Ovary (tissue), 9 donors: ENCODE measurements around the gene PLCB2. TPM values are rescaled to one million over a fixed set of nuclear protein-coding genes. Genes with fewer than 3 reads are reported as not detected.

Experiments used
- DNase-seq, 5 donors: peaks; one replicate each; pipeline ENCODE4 v3.0.0-alpha.2; 2019 to 2020
- H3K27ac ChIP-seq, 2 donors: fragments of 200-600 bp; one replicate each; pipeline versions ENCODE4 v1.5.1 to v1.8.0; 2019 to 2022
- H3K27me3 ChIP-seq: fragments of 200-600 bp; one replicate; pipeline ENCODE4 v1.8.0; 2022
- H3K36me3 ChIP-seq: fragments of 200-600 bp; sonication (generic); one replicate; pipeline ENCODE4 v1.5.1; 2019
- H3K4me1 ChIP-seq: one replicate; pipeline ENCODE4 v1.8.1; 2013; ENCODE audit warnings: mild to moderate bottlenecking, moderate library complexity; ENCODE audit not compliant: insufficient read depth
- H3K4me3 ChIP-seq: fragments of 200-600 bp; sonication (generic); one replicate; pipeline ENCODE4 v1.5.1; 2017
- H3K9me3 ChIP-seq, 2 donors: fragments of 200-600 bp in 1 of 2; sonication (generic) in 1 of 2; one replicate each; pipeline versions ENCODE4 v1.5.1 to v1.8.1; 2013 to 2019; ENCODE audit warnings: mild to moderate bottlenecking in 1 of 2, moderate library complexity in 1 of 2
- EP300 ChIP-seq: sonication (generic); formaldehyde crosslinking; IDR thresholded peaks from one replicate; pipeline ENCODE4 v1.6.1; 2017; ENCODE audit warnings: antibody characterized with exemption
- POLR2A ChIP-seq: fragments of 450-650 bp; IDR thresholded peaks from one replicate; pipeline ENCODE4 v1.6.1; 2017; ENCODE audit warnings: antibody characterized with exemption, mild to moderate bottlenecking, moderate library complexity
- WGBS, 3 donors: extraction: QIAGEN DNeasy Blood & Tissue Kit in 1 of 3; methylation state at CpG; one replicate each; pipeline versions ENCODE4 v1.1.5 to v1.1.7; 2013 to 2017; 5-methylcytosine and 5-hydroxymethylcytosine counted together
- intact Hi-C, 4 donors: fragments of 100-400 bp; cut with DNase I; formaldehyde crosslinking; loops; one replicate each; pipeline versions ENCODE4 v1.11.0 to v1.15.1; 2022 to 2023
- polyA plus RNA-seq, 2 donors: library from polyadenylated mRNA; stranded (reverse); fragments of 200-250 nt in 1 of 2; fragments of 350-450 nt in 1 of 2; fragmentation: Illumina TruSeq in 1 of 2; extraction: RNeasy Lipid Tissue Mini Kit (QIAGEN cat#74804) in 1 of 2; gene quantifications; one replicate each; pipeline ENCODE4 v1.2.3, GENCODE V29; 2013 to 2014
- total RNA-seq, 7 donors: library from RNA; depleted of rRNA in 2 of 7; stranded (reverse); fragments of >200 nt in 2 of 7; fragmentation: NEBNext Ultra II Directional in 3 of 7; extraction: Animal tissue kit (Norgen Biotek cat#: 25700) in 3 of 7; gene quantifications; one replicate each; pipeline versions ENCODE4 v1.1.0 to v1.2.4, GENCODE V29; 2016 to 2023
- TF ChIP-seq, protein P1 (sequence below), 3 donors: fragments of 450-650 bp in 2 of 3; fragments of 200-600 bp in 1 of 3; IDR thresholded peaks; one replicate each; pipeline versions ENCODE4 v1.5.1 to v1.8.0; 2016 to 2022; ENCODE audit warnings: antibody characterized with exemption in 3 of 3, mild to moderate bottlenecking in 1 of 3
- donor health status: DM: no; HTN: no; CAD: no; lungs with moderate emphysema.
- donor health status: DM: no; HTN: no; CAD: no.
- donor health status: Bipolar disorder and iron deficiency.
- donor health status: DM: yes; HTN: yes; CAD: no.
- donor health status: DM: no; HTN: no; CAD: no.
- donor health status: DM: yes; HTN: yes; CAD: no.

The PLCB2 gene
- total and polyA plus RNA-seq, 9 donors: 1.9 to 13.9 (median 6.0) TPM

DNA sequence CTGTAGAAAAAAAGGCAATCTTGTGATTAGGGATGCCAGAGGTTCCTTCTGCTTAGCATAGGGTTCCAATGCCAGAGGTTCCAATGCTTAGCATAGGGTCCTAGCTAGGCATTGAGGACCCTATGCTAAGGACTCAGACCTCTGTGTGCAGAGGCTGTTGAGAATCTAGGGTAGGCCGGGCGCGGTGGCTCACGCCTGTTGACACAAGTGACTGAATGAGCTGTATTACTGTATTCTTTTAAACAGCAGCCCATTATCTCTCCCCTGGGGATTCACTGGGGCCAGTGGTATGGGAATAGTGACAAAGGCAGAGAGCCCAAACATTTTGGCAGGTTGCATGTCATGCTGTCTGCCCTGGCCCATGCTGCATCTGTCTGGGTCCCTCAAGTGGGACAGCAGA, 52.7 kb downstream of the PLCB2 start:
- Histone ChIP-seq H3K4me1 (peaks cover 8% of the 10 kb centered on the region), H3K9me3 (no peaks in the 10 kb centered on the region), H3K36me3 (no peaks in the 10 kb centered on the region), H3K4me3 (no peak overlapping the region), H3K27ac (no peak overlapping the region), H3K27me3 (no peaks in the 10 kb centered on the region)
- TF ChIP-seq POLR2A (no peak), EP300 (no peak)
- TF ChIP-seq, protein P1, sequence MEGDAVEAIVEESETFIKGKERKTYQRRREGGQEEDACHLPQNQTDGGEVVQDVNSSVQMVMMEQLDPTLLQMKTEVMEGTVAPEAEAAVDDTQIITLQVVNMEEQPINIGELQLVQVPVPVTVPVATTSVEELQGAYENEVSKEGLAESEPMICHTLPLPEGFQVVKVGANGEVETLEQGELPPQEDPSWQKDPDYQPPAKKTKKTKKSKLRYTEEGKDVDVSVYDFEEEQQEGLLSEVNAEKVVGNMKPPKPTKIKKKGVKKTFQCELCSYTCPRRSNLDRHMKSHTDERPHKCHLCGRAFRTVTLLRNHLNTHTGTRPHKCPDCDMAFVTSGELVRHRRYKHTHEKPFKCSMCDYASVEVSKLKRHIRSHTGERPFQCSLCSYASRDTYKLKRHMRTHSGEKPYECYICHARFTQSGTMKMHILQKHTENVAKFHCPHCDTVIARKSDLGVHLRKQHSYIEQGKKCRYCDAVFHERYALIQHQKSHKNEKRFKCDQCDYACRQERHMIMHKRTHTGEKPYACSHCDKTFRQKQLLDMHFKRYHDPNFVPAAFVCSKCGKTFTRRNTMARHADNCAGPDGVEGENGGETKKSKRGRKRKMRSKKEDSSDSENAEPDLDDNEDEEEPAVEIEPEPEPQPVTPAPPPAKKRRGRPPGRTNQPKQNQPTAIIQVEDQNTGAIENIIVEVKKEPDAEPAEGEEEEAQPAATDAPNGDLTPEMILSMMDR (IDR thresholded peaks at IDR 0.05): no peak
- intact Hi-C loops: no loop called here
- 90 to 98% (median 96%) methylated on average over 4 of the region's 4 CpGs for WGBS, 3 donors
- no peak for DNase-seq

DNA sequence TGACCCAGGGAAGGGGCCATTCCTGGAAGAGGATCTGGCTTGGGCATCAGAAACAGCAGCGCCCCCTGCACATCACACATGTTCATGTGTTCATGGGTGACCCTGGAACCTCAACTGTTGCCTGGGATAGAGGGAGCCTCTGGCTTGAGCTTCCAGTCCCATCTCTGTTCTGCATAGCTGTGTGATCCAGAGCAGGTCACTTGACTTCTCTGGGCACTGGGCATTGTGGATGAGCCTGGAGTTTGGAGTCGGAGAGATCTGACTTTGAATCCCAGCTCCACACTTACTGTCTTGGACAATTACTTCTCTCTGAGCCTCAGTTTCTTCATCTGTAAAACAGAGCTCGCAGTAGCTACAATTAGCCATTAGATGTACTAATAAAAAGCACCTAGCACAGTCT, 53.3 kb downstream of the PLCB2 start:
- intact Hi-C loops: no loop called here
- TF ChIP-seq, protein P1 (IDR thresholded peaks at IDR 0.05): no peak
- TF ChIP-seq EP300 (no peak), POLR2A (no peak)
- H3K4me3 ChIP-seq: no peak overlapping the region
- no peaks in the 10 kb centered on the region for H3K9me3 ChIP-seq
- no peak overlapping the region for H3K27ac ChIP-seq
- peaks cover 8% of the 10 kb centered on the region for H3K4me1 ChIP-seq
- 95 to 99% (median 97%) methylated on average over 3 of the region's 3 CpGs for WGBS, 3 donors
- no peaks in the 10 kb centered on the region for H3K27me3 ChIP-seq
- H3K36me3 ChIP-seq: no peaks in the 10 kb centered on the region
- no peak for DNase-seq

DNA sequence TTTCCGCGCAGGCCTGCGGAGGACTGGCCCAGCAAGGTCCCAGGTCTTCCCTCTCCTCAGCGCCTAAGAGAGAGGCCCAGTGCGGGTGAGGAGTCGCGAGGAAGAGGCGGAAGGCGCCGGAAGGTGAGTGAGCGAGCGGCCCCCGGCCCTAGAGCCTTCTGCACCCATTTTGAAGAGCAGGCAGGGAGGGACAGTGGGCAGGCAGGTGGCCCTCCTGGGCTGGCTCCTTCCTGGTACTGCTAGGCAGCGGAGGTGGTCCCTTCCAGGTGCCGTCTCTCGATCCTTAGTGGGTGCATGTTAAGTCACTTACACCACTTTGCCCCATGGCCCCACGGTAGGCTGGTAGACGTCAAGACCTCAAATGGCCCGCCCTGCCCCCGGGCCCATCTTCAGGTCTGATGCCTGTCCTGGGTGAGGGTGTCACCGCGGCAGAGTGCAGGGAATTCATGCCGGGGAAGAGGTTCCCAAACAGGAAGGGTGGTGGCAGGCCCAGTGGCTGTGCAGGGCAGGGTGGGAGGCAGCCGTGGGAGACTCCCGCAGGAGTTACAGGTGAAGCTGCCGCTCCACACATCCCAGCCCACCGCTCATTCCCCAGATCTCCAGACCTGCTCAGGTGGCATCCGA, 54.5 kb downstream of the PLCB2 start:
- TF ChIP-seq, protein P1 (IDR thresholded peaks at IDR 0.05): no peak
- TF ChIP-seq POLR2A: no peak
- no peak for TF ChIP-seq EP300
- Histone ChIP-seq H3K4me3 (peak overlapping the region; percentile 41), H3K9me3 (no peaks in the 10 kb centered on the region), H3K27me3 (no peaks in the 10 kb centered on the region), H3K36me3 (no peaks in the 10 kb centered on the region), H3K4me1 (peaks cover 8% of the 10 kb centered on the region), H3K27ac (no peak overlapping the region)
- intact Hi-C loops: no loop called here
- no peak for DNase-seq
- WGBS, 3 donors: 36 to 41% (median 38%) methylated on average over 27 to 28 of the region's 28 CpGs

DNA sequence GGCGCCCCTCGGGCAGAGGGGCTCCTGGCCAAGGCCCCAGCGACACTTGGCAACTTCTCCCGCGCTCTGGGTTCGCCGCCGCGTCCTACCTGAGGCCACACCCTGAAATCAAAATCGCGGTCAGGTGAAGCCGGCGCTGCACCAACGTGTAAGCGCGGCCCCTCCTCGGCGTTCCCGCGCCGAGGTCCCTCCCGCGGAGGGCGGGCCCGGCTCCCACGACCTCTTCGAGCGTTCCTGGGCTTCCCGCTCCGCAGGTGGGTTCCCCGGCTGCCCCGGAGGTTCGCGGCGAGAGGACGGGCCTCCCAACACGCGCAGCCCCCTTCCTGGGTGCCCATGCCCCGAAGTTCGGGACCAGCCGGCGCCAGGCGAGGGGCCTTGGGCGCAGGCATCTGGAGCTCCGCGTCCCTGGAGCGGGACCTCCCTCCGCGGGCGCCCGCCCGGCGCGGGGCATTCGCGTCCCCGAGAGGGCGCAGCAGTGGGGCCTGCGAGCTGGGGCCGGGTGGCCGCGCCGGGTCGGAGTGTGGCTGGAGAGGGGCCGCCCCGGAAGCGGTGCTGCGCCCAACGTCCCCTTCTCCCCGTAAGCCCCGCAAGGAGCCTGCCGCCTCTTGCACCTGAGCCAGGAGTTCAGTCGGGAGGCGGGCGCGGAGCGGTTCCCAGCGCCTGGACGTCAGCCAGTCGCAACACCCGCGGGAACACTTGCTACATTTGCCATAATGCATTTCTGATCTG, 55.1 kb downstream of the PLCB2 start:
- TF ChIP-seq EP300: no peak
- TF ChIP-seq, protein P1 (IDR thresholded peaks at IDR 0.05): peak in 1 of 3 donors; percentile 15
- TF ChIP-seq POLR2A: no peak
- H3K27ac ChIP-seq: no peak overlapping the region
- H3K36me3 ChIP-seq: no peaks in the 10 kb centered on the region
- H3K27me3 ChIP-seq: no peaks in the 10 kb centered on the region
- peaks cover 8% of the 10 kb centered on the region for H3K4me1 ChIP-seq
- peak in 3 of 5 donors; percentile 33 to 60 (median 42) for DNase-seq
- 1 to 3% (median 1%) methylated on average over 25 to 82 of the region's 82 CpGs for WGBS, 3 donors
- H3K9me3 ChIP-seq: no peaks in the 10 kb centered on the region
- intact Hi-C loops: no loop called here
- H3K4me3 ChIP-seq: peak overlapping the region; percentile 41
